Left lung (tissue), 10 donors: ENCODE results near the gene IL17RE. TPM values are rescaled to one million over a fixed set of nuclear protein-coding genes. Genes with fewer than 3 reads are reported as not detected.
A peak's percentile ranks its signal among the peaks of the same experiment; 100 is the strongest.
"Not testable (repeated sequence)": the region's sequence is repeated elsewhere in the genome, so short reads cannot be mapped to it uniquely, and the experiment has no call there.

Experiments
- ATAC-seq: fragments of 200-7000 bp; cut with Tn5 transposase; one replicate; pipeline ENCODE4 v1.9.1; 2020; ENCODE audit warnings: moderate library complexity
- DNase-seq, 4 donors: peaks; one replicate each; pipeline ENCODE4 v3.0.0-alpha.2; 2013 to 2020
- H3K27ac ChIP-seq, 2 donors: fragments of 200-600 bp; sonication (generic) in 1 of 2; one replicate each; pipeline versions ENCODE4 v1.5.0 to v1.8.0; 2020 to 2021
- H3K27me3 ChIP-seq, 2 donors: fragments of 200-600 bp; sonication (generic) in 1 of 2; one replicate each; pipeline versions ENCODE4 v1.5.0 to v1.8.0; 2020 to 2021
- H3K36me3 ChIP-seq, 2 donors: fragments of 200-600 bp; sonication (generic) in 1 of 2; one replicate each; pipeline versions ENCODE4 v1.5.0 to v1.8.0; 2020 to 2021
- H3K4me1 ChIP-seq, 2 donors: fragments of 200-600 bp; one replicate each; pipeline ENCODE4 v1.8.0; 2021
- H3K4me3 ChIP-seq, 2 donors: fragments of 200-600 bp; sonication (generic) in 1 of 2; one replicate each; pipeline versions ENCODE4 v1.5.0 to v1.8.0; 2020 to 2021; ENCODE audit warnings: mild to moderate bottlenecking in 1 of 2
- H3K9me3 ChIP-seq, 2 donors: fragments of 200-600 bp; sonication (generic) in 1 of 2; one replicate each; pipeline versions ENCODE4 v1.5.0 to v1.8.0; 2020 to 2021
- intact Hi-C, 2 donors: fragments of 100-400 bp; cut with DNase I; formaldehyde crosslinking; loops; one replicate each; pipeline versions ENCODE4 v1.11.2 to v1.14.2; 2022
- polyA plus RNA-seq, 6 donors: library from polyadenylated mRNA; unstranded; fragments of 120-200 nt; gene quantifications; one replicate each; pipeline ENCODE4 v1.2.1, GENCODE V29; 2013; ENCODE audit not compliant: insufficient read length in 6 of 6
- total RNA-seq, 2 donors: library from RNA; stranded (reverse); fragmentation: NEBNext Ultra II Directional; extraction: Animal tissue kit (Norgen Biotek cat#: 25700); gene quantifications; one replicate each; pipeline ENCODE4 v1.2.1, GENCODE V29; 2021
- TF ChIP-seq, protein P1 (sequence below), 2 donors: fragments of 200-600 bp; sonication (generic) in 1 of 2; IDR thresholded peaks; one replicate each; pipeline versions ENCODE4 v1.5.0 to v1.8.0; 2021; ENCODE audit warnings: antibody characterized with exemption in 2 of 2
- donor health status: DM: no; HTN: yes; CAD: no.
- donor health status: DM: no; HTN: no; CAD: no.

The IL17RE gene
- total and polyA plus RNA-seq, 8 donors = 14.4 to 108 (median 80.5) TPM

DNA sequence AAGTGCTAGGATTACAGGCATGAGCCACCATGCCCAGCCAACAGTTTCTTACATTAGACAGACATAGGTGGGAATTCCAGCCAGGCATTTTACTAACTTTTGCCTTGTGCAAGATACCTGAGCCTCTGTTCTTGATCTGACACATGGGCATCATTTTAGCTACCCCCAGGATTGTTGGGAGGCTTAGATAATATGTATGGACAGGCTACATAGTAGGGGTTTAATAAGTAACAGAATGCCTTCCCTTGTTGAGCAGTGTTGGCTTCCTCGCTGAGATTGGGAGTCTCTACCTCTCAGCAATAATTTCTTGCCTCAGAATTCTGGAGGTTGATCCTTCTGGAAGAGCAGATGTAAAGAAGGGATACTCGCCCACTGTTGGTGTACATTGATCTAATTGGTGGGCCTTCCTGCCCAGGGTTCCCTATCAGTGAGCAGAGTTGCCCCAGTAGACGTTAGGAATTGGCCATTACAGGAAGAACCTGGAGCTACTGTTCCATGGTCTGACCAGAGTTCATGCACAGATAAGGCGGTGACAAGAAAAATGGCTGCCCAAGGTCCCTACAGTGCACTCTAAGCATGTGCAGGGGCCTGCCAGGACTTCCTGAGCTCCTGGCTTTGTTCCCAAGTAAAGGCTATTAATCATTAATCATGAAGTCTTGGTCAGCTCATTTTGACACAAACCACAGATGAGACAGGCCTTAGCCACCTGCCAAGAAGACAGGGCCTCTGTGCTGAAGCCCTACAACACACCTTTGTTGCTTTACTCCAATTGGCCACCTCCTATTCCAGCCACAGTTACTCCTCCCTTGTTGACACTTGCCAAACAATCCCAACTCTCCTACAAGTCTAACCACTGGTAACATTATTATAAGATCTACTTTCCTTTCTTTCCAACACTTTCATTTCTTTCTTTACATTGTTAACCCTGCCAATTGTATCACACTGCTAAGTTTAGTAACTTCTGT is 5.0 kb upstream of the IL17RE start:
- Histone ChIP-seq H3K36me3 (peaks cover 0 to 17% of the 10 kb centered on the region in 2 donors), H3K27ac (peak overlapping the region; percentile 17 to 46), H3K4me1 (peaks cover 4 to 31% of the 10 kb centered on the region in 2 donors), H3K4me3 (no peak overlapping the region), H3K27me3 (no peaks in the 10 kb centered on the region), H3K9me3 (no peaks in the 10 kb centered on the region)
- ATAC-seq = peak; percentile 82
- intact Hi-C loops = no loop called here
- TF ChIP-seq, protein P1, sequence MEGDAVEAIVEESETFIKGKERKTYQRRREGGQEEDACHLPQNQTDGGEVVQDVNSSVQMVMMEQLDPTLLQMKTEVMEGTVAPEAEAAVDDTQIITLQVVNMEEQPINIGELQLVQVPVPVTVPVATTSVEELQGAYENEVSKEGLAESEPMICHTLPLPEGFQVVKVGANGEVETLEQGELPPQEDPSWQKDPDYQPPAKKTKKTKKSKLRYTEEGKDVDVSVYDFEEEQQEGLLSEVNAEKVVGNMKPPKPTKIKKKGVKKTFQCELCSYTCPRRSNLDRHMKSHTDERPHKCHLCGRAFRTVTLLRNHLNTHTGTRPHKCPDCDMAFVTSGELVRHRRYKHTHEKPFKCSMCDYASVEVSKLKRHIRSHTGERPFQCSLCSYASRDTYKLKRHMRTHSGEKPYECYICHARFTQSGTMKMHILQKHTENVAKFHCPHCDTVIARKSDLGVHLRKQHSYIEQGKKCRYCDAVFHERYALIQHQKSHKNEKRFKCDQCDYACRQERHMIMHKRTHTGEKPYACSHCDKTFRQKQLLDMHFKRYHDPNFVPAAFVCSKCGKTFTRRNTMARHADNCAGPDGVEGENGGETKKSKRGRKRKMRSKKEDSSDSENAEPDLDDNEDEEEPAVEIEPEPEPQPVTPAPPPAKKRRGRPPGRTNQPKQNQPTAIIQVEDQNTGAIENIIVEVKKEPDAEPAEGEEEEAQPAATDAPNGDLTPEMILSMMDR (IDR thresholded peaks at IDR 0.05) = no peak
- peak in 2 of 4 donors; percentile 60 to 78 for DNase-seq

DNA sequence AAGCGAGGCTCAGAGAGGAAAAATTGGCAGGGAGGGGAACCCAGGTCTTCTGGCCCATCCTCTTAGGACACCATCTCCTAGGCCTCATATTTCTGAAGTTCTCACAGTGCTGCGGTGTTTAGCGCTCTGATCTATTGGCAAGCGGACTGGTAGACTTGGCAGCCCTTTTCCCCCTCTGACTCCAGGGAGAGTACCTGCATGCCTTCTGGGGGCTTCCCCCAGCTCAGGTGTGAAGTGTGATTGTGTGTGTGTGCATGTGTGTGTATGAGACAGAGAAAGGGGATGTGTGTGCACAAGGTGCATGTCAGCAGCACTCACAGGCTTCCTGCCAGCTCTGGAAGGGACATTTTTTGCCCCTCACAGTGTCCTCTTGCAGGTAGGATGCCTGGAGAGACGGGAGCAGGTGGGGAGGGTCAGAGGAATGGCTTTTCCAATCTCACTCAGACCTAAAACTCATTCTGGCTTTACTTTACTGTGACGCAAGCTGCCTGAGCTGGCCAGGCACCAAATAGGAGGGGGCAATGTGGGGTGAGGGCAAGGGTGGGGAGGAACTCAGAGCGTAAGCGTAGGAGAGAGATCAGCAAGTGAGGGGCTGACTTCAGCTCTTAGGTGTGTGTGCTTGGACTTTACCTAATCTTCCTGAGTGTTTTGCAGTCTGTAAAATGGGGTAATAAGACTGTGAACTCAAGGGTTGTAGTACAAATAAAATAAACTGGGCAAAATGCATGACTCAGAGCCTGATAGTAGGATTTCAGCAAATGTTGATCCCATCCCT is 4.0 kb upstream of the IL17RE start:
- peak in 1 of 4 donors; percentile 66 for DNase-seq
- intact Hi-C loops = no loop called here
- Histone ChIP-seq H3K4me3 (no peak overlapping the region), H3K27ac (peak overlapping the region; percentile 17 to 35), H3K36me3 (peaks cover 0 to 7% of the 10 kb centered on the region in 2 donors), H3K9me3 (no peaks in the 10 kb centered on the region), H3K4me1 (peaks cover 4 to 32% of the 10 kb centered on the region in 2 donors), H3K27me3 (no peaks in the 10 kb centered on the region)
- TF ChIP-seq, protein P1 (IDR thresholded peaks at IDR 0.05) = no peak
- peak; percentile 19 for ATAC-seq

DNA sequence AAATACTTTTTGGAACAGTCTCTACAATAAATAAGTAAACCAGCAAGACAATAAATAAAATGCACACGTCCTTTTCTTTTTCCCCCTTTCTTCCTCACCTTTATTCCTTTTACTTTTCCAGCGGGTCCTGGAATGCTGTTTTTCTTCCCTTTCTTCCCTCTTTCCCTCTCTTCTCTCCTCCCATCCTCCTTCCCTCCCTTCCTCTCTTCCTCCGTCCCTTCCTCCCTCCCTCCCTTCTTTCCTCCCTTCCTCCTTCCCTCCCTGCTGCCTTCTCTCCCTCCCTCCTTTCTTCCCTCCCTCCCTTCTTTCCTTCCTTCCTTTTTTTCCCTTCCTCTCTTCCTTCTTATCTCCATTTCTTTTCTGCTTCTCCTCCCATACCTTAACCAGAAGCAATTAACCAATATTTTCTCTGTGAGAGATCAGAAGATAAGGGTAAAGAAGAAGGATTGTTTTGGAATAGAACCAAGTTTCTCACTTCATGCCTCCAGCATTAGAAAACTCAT is 3.3 kb upstream of the IL17RE start:
- Histone ChIP-seq H3K4me1 (peaks cover 4 to 27% of the 10 kb centered on the region in 2 donors), H3K27ac (no peak overlapping the region), H3K36me3 (peaks cover 0 to 4% of the 10 kb centered on the region in 2 donors), H3K9me3 (no peaks in the 10 kb centered on the region), H3K27me3 (no peaks in the 10 kb centered on the region), H3K4me3 (no peak overlapping the region)
- TF ChIP-seq, protein P1 (IDR thresholded peaks at IDR 0.05) = no peak
- ATAC-seq (no peak), DNase-seq (no peak)
- intact Hi-C loops = no loop called here

DNA sequence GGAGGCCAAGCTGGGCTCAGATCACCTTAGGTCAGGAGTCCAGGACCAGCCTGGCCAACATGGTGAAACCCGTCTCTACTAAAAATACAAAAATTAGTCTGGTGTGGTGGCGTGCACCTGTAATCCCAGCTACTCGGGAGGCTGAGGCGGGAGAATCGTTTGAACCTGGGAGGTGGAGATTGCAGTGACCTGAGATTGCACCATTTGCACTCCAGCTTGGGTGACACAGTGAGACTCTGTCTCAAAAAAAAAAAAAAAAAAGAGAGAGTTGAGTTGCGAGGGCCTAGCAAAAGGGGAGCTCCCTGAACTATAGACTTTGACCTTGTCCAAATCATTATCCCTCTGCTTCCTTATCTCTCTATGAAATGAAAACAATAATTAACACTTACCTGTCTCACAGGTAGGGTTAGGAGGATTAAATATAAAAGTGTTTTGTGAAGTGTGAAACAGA is 1.7 kb upstream of the IL17RE start:
- H3K4me3 ChIP-seq, H3K36me3 ChIP-seq, DNase-seq, ATAC-seq, H3K27ac ChIP-seq, intact Hi-C loops, H3K27me3 ChIP-seq, H3K9me3 ChIP-seq: not testable (repeated sequence)
- peaks cover 4 to 27% of the 10 kb centered on the region in 2 donors for H3K4me1 ChIP-seq

DNA sequence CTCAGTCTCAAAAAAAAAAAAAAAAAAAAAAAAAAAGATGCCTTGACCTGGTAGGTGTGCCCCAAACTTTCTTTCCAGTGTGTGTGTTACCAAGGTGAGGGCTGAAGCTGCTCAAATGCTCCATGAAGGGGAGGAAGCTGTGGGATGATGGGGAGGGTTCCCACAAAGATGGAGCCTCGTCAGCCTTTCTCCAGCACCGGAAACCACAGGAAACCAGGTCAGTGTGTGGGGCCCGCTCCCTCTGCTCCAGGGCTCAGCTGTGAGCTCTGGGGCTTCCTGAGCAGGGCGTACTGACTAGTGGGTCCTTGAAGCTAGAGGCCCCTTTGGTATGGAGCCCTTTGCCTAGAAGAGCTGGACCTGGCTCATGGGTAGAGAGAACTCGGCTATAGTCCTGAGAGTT is 681 bp upstream of the IL17RE start:
- Histone ChIP-seq H3K36me3 (no peaks in the 10 kb centered on the region), H3K27ac (peak overlapping the region in 1 of 2 donors; percentile 2), H3K4me1 (peaks cover 4 to 27% of the 10 kb centered on the region in 2 donors), H3K4me3 (no peak overlapping the region), H3K9me3 (no peaks in the 10 kb centered on the region), H3K27me3 (no peaks in the 10 kb centered on the region)
- ATAC-seq = no peak
- DNase-seq = no peak
- TF ChIP-seq, protein P1 (IDR thresholded peaks at IDR 0.05) = no peak
- intact Hi-C loops = no loop called here
